Hematopoietic multipotent progenitor cell (in vitro differentiated cells): ENCODE measurements around the gene LFNG. TPM values are rescaled to one million over a fixed set of nuclear protein-coding genes. Genes with fewer than 3 reads are reported as not detected.

Experiments
- DNase-seq, 3 donors: peaks; one replicate each; pipeline ENCODE4 v3.0.0-alpha.2; 2011 to 2015; ENCODE audit warnings: low read depth in 2 of 3, low spot score in 2 of 3
- total RNA-seq: library from RNA; depleted of rRNA; stranded (reverse); fragments of >200 nt; gene quantifications from one replicate; pipeline ENCODE4 v1.2.3, GENCODE V29; 2012

Gene LFNG, protein sequence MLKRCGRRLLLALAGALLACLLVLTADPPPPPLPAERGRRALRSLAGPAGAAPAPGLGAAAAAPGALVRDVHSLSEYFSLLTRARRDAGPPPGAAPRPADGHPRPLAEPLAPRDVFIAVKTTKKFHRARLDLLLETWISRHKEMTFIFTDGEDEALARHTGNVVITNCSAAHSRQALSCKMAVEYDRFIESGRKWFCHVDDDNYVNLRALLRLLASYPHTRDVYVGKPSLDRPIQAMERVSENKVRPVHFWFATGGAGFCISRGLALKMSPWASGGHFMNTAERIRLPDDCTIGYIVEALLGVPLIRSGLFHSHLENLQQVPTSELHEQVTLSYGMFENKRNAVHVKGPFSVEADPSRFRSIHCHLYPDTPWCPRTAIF
- 22.4 TPM for total RNA-seq

DNA sequence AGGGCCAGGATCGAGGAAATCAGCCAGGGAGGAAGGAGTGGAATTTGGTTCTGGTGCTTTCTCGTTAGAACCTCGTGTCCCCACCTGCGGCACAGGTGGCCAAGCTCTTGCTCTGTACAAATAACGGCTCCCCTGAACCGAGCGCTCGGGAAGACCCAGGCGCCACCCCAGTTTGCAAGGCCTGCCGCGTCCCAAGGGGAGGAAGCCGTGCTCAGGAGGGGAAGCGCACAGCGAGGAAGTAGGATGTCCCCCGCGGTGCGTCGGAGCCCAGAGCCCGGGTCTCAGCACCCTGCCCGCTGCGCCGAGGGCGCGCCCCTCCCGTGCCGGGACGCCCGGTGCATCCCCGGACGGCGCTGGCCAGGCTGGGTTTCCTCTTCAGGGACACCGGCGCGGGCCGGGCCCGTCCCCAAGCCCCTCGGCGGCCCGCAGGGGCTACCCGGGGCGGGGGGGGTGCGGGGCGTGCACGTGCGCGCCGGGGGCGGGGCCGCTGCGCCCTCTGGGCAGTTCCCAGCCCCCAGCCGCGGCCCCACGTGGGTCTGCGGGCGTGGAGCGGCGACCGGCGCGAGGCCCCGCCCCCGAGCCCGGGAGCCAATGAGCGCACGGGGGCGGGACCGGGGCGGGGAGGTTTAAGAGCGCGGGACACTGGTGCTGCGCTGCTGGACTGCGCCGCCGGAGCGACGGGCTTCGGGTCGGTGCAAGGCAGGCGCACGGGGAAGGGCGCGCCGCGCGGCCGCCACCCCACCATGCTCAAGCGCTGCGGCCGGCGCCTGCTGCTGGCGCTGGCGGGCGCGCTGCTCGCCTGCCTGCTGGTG is at the start of gene LFNG:
Gene LFNG, plus strand, starts transcription at position 656 of the 812 bp plus-strand sequence. Its CDS starts 88 bp downstream, at position 744.
- peak; percentile 74 to 84 (median 84) for DNase-seq

DNA sequence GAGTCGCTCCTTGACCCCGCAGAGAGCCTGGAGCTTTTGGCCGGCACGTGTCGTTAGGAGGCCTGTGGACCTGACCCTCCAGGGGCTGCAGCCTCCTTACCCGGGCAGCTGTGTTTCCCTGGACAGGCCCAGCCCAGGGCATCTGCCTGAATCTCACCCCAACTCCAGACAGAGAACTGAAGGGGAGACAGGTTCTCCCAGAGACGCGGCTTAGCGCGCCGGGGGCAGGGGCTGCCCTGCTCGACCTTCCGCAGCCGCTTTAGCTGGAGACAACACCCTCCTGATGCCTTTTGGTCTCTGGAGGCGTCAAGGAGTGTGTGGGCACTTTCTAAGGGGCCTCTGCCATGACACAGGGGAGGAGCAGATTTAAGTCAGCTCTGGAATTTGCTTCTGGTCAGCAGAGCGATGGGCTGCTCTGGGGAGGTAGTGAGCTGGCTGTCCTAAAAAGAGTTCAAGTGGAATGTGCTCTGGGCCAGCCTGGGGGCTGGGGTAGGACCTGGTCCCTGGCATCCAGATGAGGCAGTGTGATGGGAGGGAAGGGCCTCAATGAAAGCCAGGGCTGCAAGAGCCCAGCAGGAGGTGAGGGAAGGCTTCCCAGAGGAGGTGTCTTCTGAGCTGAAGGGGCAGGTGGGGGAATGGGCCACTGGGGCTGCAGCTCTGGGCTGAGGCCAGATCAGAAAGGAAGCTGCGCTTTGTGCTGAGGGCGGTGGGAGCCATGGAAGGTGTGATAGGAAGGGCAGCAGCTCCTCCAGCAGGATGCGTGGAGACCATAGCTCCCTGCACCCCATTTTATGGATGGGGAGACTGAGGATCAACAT is 49.2 kb upstream of the LFNG start:
- no peak for DNase-seq

DNA sequence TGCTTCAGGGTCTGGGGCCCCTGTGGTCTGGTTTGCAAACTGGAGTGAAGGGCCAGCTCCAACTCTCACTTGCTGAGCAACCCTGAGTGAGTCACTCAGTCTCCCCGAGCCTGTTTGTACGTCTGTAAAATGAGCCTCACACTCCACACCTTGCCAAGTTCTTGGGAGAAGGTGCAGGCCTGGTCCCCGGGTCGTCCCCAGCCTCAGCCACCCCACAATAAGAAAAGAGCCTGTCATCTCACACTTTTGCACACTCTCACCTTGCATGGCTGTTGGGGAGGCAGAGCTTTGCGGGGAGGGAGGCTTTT is 48.6 kb upstream of the LFNG start:
- no peak for DNase-seq

DNA sequence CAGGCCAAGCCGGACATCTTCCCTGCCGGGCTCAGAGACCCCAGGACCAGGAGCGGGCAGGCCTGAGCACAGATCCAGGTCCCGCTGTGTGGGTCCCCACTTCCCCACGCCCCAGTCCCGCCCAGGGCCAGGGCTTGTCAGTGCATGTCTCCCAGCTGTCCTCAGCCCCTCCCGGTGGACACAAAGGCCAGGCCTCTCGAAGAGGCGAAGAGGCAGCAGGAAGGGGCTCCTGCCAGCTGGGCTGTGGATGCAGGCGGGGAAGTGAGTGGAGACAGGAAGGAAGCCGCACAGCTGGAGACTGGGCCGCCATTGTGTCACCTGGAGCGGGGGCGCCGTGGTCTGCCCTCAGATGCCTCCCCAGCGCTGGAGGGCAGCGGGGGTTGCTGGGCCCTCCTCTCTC is 48.2 kb upstream of the LFNG start:
- DNase-seq = peak in 1 of 3 donors; percentile 62

DNA sequence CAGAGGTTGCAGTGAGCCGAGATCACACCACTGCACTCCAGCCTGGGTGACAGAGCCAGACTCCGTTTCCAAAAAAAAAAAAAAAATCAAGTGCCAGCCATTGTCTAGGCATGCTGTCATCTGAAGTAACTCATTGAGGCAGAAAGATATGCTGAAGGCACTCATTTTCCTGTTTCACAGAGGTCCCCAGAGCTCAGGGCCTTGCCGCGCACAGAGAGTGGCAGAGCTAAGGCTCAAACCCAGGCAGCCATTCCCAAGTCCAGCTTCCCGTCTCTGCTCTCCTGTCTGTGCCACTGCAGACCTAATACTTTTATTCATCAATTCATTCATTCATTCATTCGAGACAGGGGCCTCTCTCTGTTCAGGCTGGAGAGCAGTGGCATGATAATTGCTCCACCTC is 46.8 kb upstream of the LFNG start:
- no peak for DNase-seq

DNA sequence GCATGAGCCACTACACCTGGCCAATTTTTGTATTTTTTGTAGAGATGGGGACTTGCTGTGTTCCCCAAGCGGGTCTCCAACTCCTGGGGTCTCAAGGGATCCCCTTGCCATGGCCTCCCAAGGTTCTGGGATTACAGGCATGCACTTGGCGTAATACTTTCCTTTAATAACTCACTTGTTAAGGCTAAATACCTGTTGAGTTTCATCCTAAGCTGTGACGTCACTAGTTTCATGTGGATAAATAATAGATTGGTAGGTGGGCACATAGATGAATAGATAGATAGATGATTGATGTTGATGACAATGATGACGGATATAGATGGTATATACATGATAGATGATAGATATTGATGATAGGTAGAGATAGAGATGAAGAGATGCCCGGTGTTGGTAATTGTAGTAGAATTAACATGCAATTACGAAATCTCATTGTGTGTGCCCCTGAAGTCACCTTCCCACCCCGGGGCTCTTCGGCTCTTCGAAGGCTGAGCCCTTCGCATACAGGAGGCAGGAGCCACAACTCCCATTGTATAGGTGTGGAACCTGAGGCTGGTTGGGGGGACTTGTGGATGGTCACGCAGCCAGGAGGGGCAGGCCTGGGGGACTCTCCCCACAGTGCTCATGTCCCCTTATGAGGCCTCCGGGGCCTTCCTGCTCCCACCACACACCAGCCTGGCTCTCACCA is 45.9 kb upstream of the LFNG start:
- no peak for DNase-seq

DNA sequence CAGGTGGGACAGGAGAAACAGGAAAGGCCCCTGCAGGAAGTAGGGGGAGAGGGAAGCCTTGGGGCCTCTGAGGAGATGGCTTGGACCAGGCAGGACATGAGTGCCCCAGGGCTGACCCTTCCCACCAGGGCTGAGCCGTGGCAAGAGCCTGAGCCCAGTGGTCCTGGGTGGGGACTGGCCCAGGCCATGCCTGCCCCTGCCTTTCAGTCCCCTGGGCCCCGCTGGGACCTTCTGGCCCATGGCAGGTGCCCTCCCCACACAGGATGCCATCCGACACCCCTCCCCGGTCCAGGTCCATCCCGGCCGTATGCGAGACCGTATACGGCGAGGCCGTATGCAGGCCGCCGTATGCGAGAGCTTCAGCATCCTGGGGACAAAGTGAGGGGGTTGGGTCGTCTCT is 45.4 kb upstream of the LFNG start:
- no peak for DNase-seq

DNA sequence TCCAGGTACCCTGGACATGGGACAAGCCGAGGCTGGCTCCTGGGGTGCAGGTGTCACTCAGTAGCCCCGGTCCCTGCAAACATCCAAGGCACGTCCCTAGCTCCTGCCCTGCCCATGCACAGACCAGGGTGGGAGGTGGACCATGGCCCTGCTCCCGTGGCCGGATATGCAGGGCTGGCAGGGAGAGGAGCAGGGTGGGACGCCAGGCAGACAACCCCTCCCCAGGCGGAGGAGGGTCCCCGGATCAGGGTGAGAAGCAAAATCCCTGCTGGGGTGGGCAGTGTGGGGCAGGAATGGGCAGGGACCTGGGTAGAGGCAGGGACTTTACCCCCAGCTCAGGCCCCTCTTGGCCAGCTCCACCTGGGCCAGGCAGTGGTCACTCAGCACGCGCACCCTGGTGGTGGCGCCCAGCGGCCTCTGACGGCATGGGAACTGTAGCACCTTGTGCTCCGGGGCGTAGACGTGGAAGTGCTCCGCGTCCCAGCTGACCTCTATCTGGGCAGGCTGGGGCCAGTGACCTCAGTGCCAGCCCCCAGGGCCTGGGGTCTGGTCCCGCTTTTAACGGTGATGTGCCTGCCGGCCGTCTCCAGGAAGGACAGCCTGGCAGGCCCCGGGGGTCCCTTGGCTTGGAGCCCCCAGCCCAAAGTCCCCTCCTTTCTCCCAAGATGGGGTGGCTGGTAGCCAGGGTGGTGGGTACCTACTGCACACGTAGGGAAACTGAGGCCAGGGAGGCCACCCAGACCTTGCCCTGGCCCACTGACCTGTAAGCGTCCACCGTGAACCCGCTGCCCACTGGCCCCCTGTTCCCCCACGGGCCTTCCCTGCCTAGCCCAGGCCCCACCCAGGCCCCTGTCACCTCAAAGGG is 44.5 kb upstream of the LFNG start:
- no peak for DNase-seq

DNA sequence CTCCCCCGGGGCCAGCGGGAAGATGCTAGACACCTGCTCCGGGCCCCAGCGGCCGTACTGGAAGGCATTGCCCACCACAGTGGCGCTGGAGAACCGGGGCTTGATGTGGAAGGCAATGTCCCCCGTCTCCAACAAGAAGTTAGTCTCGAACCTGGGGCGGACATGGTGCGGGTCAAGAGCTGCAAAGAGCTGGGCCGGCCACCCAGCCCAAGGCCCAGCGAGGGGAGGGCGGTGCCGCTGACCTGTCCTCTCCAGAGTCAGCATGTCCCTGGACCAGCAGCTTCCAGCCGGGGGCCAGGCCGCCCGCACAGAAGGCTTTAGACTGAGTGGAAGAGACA is 43.9 kb upstream of the LFNG start:
- no peak for DNase-seq

DNA sequence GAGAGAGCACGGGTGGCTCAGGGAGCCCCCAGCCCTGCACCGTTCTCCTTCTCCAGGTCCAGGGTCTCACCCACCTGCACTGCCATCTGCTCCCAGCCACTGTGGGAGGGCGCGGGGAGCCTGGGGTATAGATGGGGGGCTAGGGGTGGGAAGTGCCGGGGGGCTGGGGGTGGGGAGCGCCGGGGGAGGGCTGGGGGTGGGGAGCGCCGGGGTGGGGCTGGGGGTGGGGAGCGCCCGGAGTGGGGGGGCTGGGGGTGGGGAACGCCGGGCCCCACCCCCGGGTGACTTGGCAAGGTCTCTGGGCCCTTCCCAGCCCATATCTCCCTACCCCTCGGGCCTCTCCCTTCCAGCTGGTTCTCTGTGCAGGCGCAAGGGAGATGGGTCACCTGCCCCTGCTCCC is 43.3 kb upstream of the LFNG start, which contains the start of gene GRIFIN:
Gene GRIFIN, minus strand, starts transcription at position 101 of the 400 bp plus-strand sequence. Its CDS starts 15 bp downstream, at position 86.
- no peak for DNase-seq

DNA sequence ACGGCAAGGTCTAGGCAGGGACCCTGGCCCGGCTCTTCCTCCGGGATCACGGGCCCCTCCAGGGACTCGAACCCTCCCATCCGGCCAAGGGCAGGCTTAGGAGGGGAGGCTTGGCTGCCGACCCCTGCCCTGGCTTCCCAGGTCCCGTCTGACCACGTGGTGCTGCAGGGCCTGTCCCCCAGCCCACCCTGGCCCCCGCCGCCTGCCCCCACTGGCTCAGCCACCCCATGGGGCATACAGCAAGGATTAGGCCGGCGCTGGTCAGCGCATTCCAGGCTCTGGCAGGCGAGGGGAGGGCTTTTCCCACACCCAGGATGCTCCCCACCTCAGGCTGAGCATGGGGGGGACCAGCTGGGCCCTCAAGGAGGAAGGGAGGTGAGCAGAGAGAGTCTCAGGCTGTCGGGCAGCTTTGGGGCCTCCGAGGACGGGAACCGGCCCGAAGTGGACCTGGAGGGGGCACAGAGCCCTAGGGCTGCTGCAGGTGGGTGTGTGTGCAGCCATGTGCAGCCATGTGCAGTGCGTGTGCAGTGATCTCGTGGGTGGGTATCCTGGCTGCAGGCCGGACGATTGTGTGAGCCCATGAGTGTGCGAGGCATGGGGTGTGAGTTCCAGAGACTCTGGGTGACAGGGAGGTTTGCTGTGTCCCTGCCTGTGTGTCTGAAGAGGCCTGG is 42.7 kb upstream of the LFNG start:
- no peak for DNase-seq

DNA sequence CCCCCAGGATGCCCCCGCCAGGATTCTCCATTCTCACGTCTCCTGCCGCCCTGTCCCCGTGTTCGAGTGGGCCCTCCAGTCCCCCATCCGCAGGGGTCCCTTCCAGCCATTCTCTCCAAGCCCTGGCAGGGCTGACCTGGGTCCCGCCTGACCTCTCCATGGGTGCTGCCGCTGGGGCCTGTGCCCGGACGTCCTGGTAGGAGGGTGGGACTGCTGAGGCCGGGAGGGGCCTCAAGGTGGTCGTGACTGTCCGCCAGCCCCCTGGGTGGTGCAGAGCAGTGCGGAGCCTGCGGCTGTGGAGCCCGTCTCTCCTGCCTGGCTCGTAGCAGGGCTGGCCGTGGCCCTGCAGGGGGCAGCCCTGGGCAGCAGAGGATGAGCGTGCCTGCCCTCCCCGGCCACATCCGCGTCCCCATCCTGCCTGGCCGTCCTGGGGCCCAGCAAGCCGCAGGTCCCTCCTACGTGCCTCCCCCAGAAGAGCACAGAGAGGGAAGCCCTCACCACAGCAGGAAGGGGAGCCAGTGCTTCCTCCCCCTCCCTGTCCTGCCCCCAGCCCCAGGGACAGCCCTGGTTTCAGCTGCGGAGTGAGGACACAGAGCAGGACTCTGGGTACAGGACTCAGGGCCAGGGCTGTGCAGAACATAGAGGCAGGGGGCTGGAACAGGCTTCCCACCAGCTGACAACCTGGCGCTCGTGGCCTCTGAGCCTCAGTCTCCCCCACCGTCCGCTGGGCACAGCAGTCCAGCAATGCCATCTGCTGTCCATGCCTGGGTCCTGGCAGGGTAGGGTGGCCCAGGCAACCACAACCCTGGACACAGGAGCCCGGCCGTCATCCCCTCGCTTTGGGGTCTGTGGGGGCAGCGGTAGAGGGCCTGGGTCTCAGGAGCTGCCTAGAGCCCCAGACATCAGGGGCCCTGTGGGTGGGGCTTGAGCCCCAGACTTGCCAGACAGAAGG is 41.9 kb upstream of the LFNG start:
- peak; percentile 33 to 87 (median 80) for DNase-seq

DNA sequence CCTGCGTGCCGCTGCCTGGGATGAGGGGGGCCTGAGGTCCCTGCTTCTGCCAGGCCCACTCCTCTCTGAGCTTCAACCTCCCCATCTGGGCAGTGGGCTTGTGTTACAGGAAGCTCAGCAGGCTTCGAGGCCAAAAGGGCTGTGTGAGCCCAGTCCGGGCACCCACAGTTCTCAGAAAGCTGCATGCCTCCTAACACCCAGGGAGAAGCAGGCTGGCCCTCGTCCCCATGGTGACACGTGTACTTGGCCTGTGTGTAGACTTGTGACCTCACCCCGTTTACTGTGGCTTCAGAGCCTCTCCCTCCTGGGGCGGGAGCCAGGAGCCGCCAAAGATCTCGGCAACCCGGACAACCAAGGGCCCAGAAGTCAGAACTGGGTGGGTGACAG is 41.2 kb upstream of the LFNG start:
- DNase-seq = peak in 1 of 3 donors; percentile 49

DNA sequence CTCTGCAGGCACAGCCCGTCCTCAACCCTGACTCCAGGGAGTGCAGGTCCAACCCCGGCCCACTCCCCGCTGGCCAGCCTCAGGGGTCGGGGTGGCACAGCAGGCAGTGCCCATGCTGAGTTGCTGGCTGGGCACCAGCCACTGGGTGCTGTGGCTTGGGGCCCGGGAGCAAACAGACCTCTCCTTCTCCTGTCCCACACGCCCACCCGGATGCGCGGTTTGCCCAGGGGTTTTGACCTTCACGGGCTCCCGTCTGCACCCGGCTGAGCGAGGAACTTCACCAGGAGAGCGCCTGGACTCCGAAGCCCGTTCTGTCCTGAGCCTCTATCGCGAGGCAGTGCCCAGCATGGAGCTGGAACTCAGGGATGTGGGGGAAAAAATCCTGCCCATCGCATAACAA is 40.8 kb upstream of the LFNG start:
- DNase-seq = no peak

DNA sequence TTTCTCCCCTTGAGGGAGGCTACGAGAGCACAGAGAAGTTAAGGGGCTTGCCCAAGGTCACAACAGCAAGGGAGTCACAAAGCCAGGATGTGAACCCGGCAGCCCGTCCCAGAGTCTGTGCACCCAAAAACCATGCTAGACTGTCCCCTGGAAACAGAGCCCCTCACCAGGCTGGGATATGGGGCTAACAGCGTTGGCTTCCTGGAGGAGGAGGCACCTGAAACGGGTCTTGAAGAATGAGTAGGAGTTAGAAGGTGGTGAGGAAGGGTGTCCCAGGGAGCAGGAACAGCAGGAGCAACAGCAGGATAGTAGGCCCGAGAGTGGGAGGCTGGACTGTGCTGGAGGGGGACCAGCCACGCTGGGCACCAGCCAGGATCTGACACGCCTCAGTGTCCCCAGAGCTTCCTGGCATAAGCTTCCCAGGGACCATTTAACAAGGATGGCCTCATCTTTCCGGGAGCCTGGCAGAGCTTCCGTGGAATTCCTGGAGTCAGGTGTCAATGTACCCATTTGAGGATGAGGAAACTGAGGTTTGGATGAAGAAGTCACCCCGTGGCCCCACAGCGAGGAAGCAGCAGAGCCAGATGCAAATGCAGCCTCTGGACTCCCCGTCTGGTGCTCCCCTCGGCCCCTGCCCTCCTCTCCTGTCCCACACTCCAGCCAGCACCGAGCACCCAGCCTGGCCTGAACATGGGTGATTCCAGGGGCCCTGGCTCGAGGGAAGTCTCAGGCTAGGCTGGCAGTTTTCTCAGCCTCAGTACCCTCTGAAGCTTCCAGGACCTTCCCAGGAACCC is 40.1 kb upstream of the LFNG start:
- DNase-seq = no peak

DNA sequence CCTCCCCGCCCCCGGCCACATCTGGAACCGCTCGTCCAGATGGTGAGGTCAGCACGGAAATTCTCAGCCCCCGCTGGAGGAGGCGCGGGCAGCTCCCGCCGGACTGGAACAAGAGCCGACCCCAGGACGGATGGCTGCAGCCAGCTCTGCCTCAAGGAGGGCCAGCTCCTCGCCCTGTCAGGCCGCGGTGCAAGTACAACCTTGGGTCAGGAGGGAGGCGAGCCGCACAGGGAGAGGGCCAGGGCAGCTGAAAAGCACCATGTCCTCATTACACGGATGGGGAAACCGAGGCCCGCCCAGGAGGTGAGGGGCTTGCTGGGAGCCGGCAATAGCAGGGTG is 39.5 kb upstream of the LFNG start:
- DNase-seq = no peak

DNA sequence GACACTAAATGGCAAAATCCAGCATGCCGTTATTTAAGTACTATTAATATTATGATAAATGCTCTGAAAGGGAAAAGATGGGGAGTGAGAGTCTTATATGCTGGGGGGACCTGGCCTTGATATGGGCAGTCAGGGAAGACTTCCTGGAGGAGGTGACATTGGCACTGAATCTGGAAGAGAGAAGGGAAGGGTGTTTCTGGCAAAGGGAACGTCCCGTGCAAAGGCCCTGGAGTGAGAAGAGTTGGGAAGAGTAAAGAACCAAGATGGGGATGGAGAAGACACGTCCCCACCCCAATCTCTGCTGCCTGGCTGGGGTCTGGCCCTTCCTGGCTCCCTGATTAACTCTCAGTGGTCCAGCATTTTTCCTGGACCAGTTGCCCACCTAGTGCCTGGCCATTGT is 38.4 kb upstream of the LFNG start:
- DNase-seq = no peak
